Testis (tissue), 2 donors: ENCODE data around the gene TLK1.

Source experiments
- POLR2A ChIP-seq: fragments of 450-650 bp; IDR thresholded peaks from one replicate; pipeline ENCODE4 v1.6.1; 2017; ENCODE audit warnings: antibody characterized with exemption, mild to moderate bottlenecking, moderate library complexity
- TF ChIP-seq, protein P1 (sequence below), 3 experiments: fragments of 450-650 bp in 2 of 3; fragments of 200-600 bp in 1 of 3; sonication (generic) in 1 of 3; IDR thresholded peaks; one replicate each; pipeline ENCODE4 v1.5.1; 2016 to 2019; ENCODE audit warnings: antibody characterized with exemption in 3 of 3, mild to moderate bottlenecking in 2 of 3, moderate library complexity in 1 of 3

GRCh38 chr2:171154348-171154747 is 6.3 kb downstream of the TLK1 start:
- TF ChIP-seq, protein P1, sequence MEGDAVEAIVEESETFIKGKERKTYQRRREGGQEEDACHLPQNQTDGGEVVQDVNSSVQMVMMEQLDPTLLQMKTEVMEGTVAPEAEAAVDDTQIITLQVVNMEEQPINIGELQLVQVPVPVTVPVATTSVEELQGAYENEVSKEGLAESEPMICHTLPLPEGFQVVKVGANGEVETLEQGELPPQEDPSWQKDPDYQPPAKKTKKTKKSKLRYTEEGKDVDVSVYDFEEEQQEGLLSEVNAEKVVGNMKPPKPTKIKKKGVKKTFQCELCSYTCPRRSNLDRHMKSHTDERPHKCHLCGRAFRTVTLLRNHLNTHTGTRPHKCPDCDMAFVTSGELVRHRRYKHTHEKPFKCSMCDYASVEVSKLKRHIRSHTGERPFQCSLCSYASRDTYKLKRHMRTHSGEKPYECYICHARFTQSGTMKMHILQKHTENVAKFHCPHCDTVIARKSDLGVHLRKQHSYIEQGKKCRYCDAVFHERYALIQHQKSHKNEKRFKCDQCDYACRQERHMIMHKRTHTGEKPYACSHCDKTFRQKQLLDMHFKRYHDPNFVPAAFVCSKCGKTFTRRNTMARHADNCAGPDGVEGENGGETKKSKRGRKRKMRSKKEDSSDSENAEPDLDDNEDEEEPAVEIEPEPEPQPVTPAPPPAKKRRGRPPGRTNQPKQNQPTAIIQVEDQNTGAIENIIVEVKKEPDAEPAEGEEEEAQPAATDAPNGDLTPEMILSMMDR (IDR thresholded peaks at IDR 0.05) = no peak
- no peak for TF ChIP-seq POLR2A
